Breast epithelium (tissue), 4 donors: Measurements from ENCODE around the gene NFATC4. TPM values are rescaled to one million over a fixed set of nuclear protein-coding genes. Genes with fewer than 3 reads are reported as not detected.

Experiments used
- DNase-seq, 2 donors: peaks; one replicate each; pipeline ENCODE4 v3.0.0-alpha.2; 2019; ENCODE audit warnings: low spot score in 2 of 2
- H3K27ac ChIP-seq, 2 donors: fragments of 200-600 bp; sonication (generic) in 1 of 2; one replicate each; pipeline ENCODE4 v1.5.1; 2016 to 2019; ENCODE audit warnings: mild to moderate bottlenecking in 1 of 2
- H3K27me3 ChIP-seq, 2 donors: fragments of 200-600 bp; sonication (generic) in 1 of 2; one replicate each; pipeline versions ENCODE4 v1.5.1 to v1.6.0; 2017 to 2019; ENCODE audit warnings: control low read depth in 1 of 2, mild to moderate bottlenecking in 1 of 2
- H3K36me3 ChIP-seq: fragments of 200-600 bp; one replicate; pipeline ENCODE4 v1.5.1; 2019
- H3K4me1 ChIP-seq, 2 donors: fragments of 200-600 bp; sonication (generic); one replicate each; pipeline ENCODE4 v1.5.1; 2016 to 2019; ENCODE audit warnings: control low read depth in 1 of 2
- H3K4me3 ChIP-seq, 3 donors: fragments of 200-600 bp; sonication (generic); 1 replicate in 2 of 3; 2 replicates in 1 of 3; pipeline ENCODE4 v1.5.1; 2016 to 2019; ENCODE audit warnings: mild to moderate bottlenecking in 3 of 3, moderate library complexity in 2 of 3
- H3K9me3 ChIP-seq, 2 donors: fragments of 200-600 bp; sonication (generic) in 1 of 2; one replicate each; pipeline ENCODE4 v1.5.1; 2016 to 2019; ENCODE audit warnings: control low read depth in 1 of 2
- CTCF ChIP-seq, 3 donors: fragments of 450-650 bp; IDR thresholded peaks; one replicate each; pipeline ENCODE4 v1.5.1; 2016 to 2017; ENCODE audit warnings: antibody characterized with exemption in 3 of 3, mild to moderate bottlenecking in 3 of 3, moderate library complexity in 3 of 3
- POLR2A ChIP-seq: fragments of 450-650 bp; IDR thresholded peaks from one replicate; pipeline ENCODE4 v1.6.1; 2016; ENCODE audit warnings: antibody characterized with exemption, mild to moderate bottlenecking, moderate library complexity
- POLR2AphosphoS5 ChIP-seq, 3 donors: sonication (generic); formaldehyde crosslinking; IDR thresholded peaks; one replicate each; pipeline ENCODE4 v1.6.1; 2017; ENCODE audit warnings: antibody characterized with exemption in 3 of 3
- intact Hi-C: fragments of 100-400 bp; cut with DNase I; formaldehyde crosslinking; loops from one replicate; pipeline ENCODE4 v1.15.1; 2023; ENCODE audit warnings: low total_unique reads
- total RNA-seq, 3 donors: library from RNA; depleted of rRNA; stranded (reverse); fragments of >200 nt; gene quantifications; one replicate each; pipeline ENCODE4 v1.1.0, GENCODE V29; 2016

Gene NFATC4
- total RNA-seq, 3 donors from 2014 or later, result 28.6 to 67.2 (median 32.8) TPM

- no peaks in the 10 kb centered on the region for H3K27me3 ChIP-seq
- no peak overlapping the region for H3K4me3 ChIP-seq
- TF ChIP-seq POLR2AphosphoS5 (IDR thresholded peaks at IDR 0.05) (no peak), CTCF (IDR thresholded peaks at IDR 0.05) (no peak), POLR2A (no peak)
- intact Hi-C loops, result no loop called here
- H3K9me3 ChIP-seq, result no peaks in the 10 kb centered on the region
- H3K36me3 ChIP-seq, result no peaks in the 10 kb centered on the region
- no peak for DNase-seq
- H3K27ac ChIP-seq, result no peak overlapping the region
- peaks cover 0 to 5% of the 10 kb centered on the region in 2 donors for H3K4me1 ChIP-seq
Observed at GRCh38 chr14:24361326-24361725, 6.7 kb upstream of the NFATC4 start.

- intact Hi-C loops, result no loop called here
- no peak for DNase-seq
- Histone ChIP-seq H3K4me1 (peaks cover 2 to 5% of the 10 kb centered on the region in 2 donors), H3K27me3 (no peaks in the 10 kb centered on the region), H3K4me3 (no peak overlapping the region), H3K27ac (no peak overlapping the region), H3K9me3 (no peaks in the 10 kb centered on the region), H3K36me3 (no peaks in the 10 kb centered on the region)
- TF ChIP-seq POLR2A, result no peak
- TF ChIP-seq POLR2AphosphoS5 (IDR thresholded peaks at IDR 0.05), result no peak
Observed at GRCh38 chr14:24362241-24362960, 5.6 kb upstream of the NFATC4 start.

GRCh38 chr14:24363401-24363800, 4.6 kb upstream of the NFATC4 start:
- no peak for DNase-seq
- intact Hi-C loops, result no loop called here
- Histone ChIP-seq H3K4me1 (peaks cover 4 to 5% of the 10 kb centered on the region in 2 donors), H3K27ac (no peak overlapping the region), H3K4me3 (no peak overlapping the region), H3K36me3 (no peaks in the 10 kb centered on the region), H3K27me3 (no peaks in the 10 kb centered on the region), H3K9me3 (no peaks in the 10 kb centered on the region)
- TF ChIP-seq CTCF (IDR thresholded peaks at IDR 0.05) (no peak), POLR2AphosphoS5 (IDR thresholded peaks at IDR 0.05) (no peak), POLR2A (no peak)

- no peaks in the 10 kb centered on the region for H3K27me3 ChIP-seq
- peaks cover 4 to 5% of the 10 kb centered on the region in 2 donors for H3K4me1 ChIP-seq
- no peaks in the 10 kb centered on the region for H3K36me3 ChIP-seq
- H3K9me3 ChIP-seq, result no peaks in the 10 kb centered on the region
- TF ChIP-seq POLR2A, result no peak
- TF ChIP-seq CTCF (IDR thresholded peaks at IDR 0.05), result no peak
- TF ChIP-seq POLR2AphosphoS5 (IDR thresholded peaks at IDR 0.05), result no peak
- intact Hi-C loops, result loop anchor here (5.0 kb wide), 1 partner anchor 33 kb away; no protein-coding TSS in a partner anchor
- H3K27ac ChIP-seq, result peak overlapping the region; percentile 93
- DNase-seq, result no peak
- no peak overlapping the region for H3K4me3 ChIP-seq
Observed at GRCh38 chr14:24364841-24365240, 3.1 kb upstream of the NFATC4 start.

- DNase-seq, result peak; percentile 85 to 90
- H3K9me3 ChIP-seq, result no peaks in the 10 kb centered on the region
- H3K4me1 ChIP-seq, result peaks cover 4 to 5% of the 10 kb centered on the region in 2 donors
- H3K36me3 ChIP-seq, result no peaks in the 10 kb centered on the region
- H3K27me3 ChIP-seq, result no peaks in the 10 kb centered on the region
- intact Hi-C loops, result loop anchor here (5.0 kb wide), 1 partner anchor 34 kb away; no protein-coding TSS in a partner anchor
- TF ChIP-seq POLR2A (no peak), CTCF (IDR thresholded peaks at IDR 0.05) (peak; percentile 76 to 94 (median 89)), POLR2AphosphoS5 (IDR thresholded peaks at IDR 0.05) (peak in 2 of 3 donors; percentile 44 to 48)
- H3K27ac ChIP-seq, result peak overlapping the region; percentile 93
- H3K4me3 ChIP-seq, result peak overlapping the region; percentile 65 to 84 (median 67)
Observed at GRCh38 chr14:24365600-24366412, 2.2 kb upstream of the NFATC4 start.
